Epithelial cell of esophagus (primary cell): ENCODE results near the gene DYSF.
"Not testable (repeated sequence)": the region's sequence is repeated elsewhere in the genome, so short reads cannot be mapped to it uniquely, and the experiment has no call there.

Experiments used
- DNase-seq: peaks from one replicate; pipeline ENCODE4 v3.0.0; 2010; ENCODE audit warnings: low read depth
- H3K4me3 ChIP-seq: 2 replicates; pipeline ENCODE4 v1.5.1; 2011; ENCODE audit warnings: mild to moderate bottlenecking, low read length, control low read depth
- TF ChIP-seq, protein P1 (sequence below): IDR thresholded peaks from 2 replicates; pipeline ENCODE4 v1.5.1; 2011; ENCODE audit warnings: low read depth, mild to moderate bottlenecking, low read length, control low read depth, inconsistent platforms; ENCODE audit not compliant: insufficient read depth; ENCODE audit errors: missing control alignments

Gene DYSF

DNA sequence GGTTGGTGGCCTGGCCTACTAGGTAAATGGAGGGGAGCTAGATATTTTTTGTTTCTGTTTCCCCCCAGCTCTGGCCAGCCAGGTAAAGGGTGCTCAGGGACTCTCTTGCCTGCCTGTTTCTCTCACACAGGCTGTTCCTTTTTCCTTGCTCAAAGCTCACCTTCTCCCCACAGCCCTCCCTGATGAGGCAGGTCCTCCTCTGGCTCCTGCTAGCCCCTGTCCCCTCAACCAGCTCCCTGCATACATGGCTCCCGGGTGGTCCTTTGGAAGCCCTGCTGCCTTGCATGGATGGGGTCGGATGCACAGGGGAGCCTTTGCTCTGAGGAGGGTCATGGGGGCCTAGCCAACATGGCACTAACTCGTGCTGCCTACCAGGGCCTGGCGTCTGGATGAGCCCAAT lies 27.8 kb downstream of the DYSF start:
- H3K4me3 ChIP-seq = no peak overlapping the region
- TF ChIP-seq, protein P1, sequence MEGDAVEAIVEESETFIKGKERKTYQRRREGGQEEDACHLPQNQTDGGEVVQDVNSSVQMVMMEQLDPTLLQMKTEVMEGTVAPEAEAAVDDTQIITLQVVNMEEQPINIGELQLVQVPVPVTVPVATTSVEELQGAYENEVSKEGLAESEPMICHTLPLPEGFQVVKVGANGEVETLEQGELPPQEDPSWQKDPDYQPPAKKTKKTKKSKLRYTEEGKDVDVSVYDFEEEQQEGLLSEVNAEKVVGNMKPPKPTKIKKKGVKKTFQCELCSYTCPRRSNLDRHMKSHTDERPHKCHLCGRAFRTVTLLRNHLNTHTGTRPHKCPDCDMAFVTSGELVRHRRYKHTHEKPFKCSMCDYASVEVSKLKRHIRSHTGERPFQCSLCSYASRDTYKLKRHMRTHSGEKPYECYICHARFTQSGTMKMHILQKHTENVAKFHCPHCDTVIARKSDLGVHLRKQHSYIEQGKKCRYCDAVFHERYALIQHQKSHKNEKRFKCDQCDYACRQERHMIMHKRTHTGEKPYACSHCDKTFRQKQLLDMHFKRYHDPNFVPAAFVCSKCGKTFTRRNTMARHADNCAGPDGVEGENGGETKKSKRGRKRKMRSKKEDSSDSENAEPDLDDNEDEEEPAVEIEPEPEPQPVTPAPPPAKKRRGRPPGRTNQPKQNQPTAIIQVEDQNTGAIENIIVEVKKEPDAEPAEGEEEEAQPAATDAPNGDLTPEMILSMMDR = no peak
- no peak for DNase-seq

DNA sequence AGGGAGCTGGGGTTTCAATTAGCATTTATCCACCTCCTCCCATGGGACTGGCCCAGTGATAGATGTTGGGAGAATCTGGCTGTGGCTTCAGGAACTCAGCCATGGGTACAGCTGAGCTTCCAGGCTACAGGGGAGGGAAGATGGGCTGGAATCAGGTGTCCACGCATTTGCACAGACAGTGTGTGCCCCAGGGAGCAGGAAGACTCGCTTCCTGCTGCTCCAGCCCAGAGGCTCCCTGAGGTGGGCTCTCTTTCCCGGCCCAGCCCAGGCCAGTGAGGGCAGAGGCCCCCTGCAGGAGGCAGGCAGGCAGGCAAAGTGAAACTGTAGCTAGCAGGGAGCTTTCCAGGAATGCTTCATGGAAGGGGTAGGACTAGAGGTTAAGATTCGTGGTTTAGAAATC lies 28.7 kb downstream of the DYSF start:
- DNase-seq = no peak
- TF ChIP-seq, protein P1 = no peak
- no peak overlapping the region for H3K4me3 ChIP-seq

DNA sequence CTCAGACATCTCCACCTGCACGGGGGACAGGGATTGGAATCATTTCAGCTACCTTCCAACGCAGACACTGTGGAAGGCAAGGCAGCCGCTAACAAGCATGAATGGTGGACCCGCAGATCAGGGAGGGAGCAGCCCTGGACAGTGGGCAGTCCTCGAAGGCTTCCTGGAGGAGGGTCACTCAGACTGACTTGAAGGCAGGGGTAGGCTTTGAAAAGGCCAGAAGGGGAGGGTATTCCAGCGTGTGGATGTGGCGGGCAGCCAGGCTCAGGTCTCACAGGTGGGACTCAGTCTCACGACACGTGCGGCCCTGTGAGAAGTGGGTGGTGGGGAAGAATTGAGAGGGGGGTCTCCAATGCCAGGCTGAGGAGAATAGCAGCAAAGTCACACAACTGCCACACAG lies 29.9 kb downstream of the DYSF start:
- DNase-seq = no peak
- no peak overlapping the region for H3K4me3 ChIP-seq
- TF ChIP-seq, protein P1 = no peak

DNA sequence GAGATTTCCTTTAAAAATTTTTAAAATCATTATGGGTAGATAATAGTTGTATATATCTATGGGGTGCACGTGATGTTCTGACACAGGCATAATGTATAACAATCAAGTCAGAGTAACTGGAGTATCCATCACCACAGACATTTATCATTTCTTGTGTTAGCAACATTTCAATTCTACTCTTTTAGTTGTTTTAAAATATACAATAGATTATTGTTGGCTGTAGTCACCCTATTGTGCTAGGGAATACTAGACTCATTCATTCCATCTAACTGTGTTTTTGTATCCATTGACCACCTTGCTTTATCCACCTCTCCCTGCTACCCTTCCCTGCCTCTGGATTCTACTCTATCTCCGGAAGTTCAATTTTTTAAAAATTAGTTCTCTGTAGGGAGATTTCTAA lies 31.0 kb downstream of the DYSF start:
- no peak overlapping the region for H3K4me3 ChIP-seq
- TF ChIP-seq, protein P1 = no peak
- no peak for DNase-seq

DNA sequence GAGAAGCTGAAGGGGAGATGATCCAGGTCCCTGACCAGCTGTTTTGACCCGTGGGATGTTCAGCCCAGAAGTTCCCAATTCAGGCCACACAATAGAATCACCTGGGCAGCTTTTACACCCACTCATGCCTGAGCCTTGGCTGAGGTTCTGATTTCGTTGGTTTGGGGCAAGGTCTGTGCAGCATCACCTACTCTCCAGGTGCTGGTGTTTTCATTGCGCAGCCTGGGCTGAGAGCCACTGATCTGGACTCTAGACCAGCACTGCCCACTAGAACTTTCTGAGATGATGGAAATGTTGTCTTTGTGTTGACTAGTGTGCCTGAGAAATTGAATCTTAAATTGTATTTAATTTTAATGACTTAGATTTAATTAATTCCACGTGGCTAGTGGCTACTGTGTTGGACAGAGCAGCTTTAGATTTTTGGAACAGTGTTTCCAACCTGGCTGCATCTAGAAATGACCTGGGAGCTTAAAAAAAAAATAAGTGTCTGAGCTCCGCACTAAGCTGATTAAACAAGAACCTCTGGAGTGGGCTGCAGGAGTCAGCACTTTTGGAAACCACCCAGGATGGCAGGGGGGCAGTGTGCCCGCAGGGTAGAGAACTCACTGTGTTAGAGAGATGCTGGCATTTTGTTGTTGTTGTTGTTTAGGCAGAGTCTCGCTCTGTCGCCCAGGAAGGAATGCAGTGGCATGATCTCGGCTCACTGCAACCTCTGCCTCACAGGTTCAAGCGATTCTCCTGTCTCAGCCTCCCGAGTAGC lies 33.7 kb downstream of the DYSF start:
- TF ChIP-seq, protein P1 = no peak
- H3K4me3 ChIP-seq = no peak overlapping the region
- no peak for DNase-seq

DNA sequence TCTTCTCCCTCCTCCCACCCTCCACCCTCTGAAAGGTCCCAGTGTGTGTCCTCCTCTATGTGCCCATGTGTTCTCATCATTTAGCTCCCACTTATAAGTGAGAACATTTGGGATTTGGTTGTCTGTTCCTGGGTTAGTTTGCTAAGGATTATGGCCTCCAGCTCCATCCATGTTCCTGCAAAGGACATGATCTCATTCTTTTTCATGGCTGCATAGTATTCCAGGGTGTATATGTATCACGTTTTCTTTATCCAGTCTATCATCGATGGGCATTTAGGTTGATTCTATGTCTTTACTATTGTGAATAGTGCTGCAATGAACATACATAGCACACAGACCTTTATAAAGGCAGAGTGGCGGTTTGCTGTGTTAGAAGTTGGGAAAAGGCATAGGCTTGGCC lies 38.2 kb downstream of the DYSF start:
- not testable (repeated sequence) for DNase-seq, H3K4me3 ChIP-seq

DNA sequence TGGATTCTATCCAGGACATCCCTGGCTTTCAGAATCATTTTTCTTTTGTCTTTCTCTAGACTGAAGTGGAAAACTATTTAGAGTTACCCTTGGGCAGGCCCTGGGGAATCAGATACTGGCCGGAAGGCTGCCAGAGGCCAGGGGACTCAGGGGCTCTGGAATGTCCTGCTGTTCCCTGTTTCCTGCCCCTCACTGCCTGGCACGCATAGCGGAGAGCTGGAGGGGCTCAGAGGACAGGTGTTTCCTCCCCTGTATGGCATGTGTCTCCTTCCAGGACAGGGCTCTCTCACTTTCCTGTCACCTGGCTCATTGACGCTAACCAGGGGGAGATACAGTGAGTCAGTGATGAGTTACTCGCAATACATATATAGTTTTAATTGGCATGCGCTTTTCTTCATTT lies 38.8 kb downstream of the DYSF start:
- TF ChIP-seq, protein P1 = no peak
- no peak overlapping the region for H3K4me3 ChIP-seq
- no peak for DNase-seq

DNA sequence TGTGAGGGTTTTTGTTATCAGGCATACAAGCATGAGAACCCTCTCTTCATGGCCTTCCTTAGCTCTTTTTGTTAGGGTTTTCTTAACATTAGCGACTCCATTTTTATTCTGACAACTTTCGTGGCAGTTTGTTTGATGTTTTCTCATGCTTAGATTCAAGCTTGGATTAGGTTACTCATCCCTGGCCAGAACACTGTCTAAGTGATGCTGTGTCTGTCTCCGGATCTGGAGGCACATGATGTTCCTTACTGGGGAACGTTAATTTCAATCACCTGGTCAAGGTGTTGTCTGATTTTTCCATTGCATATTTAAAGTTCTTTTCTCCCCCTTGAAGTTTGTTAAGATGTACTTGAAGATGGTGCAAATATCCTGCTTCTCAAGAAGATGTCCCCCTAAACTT lies 40.7 kb downstream of the DYSF start:
- TF ChIP-seq, protein P1 = no peak
- no peak overlapping the region for H3K4me3 ChIP-seq
- no peak for DNase-seq
